GM12875 (cell line): ENCODE results near the gene SSH2.
A peak's percentile ranks its signal among the peaks of the same experiment; 100 is the strongest.

Experiments used
- H3K4me3 ChIP-seq: one replicate; pipeline ENCODE4 v1.5.1; 2011; ENCODE audit warnings: low read depth, low read length, control low read depth
- TF ChIP-seq, protein P1 (sequence below): IDR thresholded peaks from 2 replicates; pipeline ENCODE4 v1.5.1; 2011; ENCODE audit warnings: low read depth, mild to moderate bottlenecking, control low read depth, inconsistent platforms, low read length, moderate library complexity, borderline replicate concordance; ENCODE audit not compliant: insufficient read depth

SSH2 gene

DNA sequence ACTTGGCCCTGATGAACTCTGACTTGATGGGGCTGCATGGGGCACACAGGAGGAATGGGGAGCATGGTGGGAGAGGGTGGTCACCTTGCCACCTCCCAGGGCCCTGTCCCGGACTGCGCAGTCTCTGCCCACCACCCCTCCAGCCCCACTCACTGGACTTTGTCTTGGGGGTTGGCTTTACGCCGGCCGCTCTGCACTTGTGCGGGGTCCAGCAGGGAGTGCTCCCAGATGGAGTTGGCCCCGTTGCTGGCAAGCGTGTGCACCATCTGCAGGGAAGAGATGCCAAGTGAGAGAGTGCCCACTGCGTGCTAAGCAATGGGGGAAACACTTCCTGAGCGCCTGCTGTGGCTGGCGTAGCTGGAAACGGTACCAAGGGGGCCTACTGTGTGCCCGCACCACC, 347.3 kb downstream of the SSH2 start:
- TF ChIP-seq, protein P1, sequence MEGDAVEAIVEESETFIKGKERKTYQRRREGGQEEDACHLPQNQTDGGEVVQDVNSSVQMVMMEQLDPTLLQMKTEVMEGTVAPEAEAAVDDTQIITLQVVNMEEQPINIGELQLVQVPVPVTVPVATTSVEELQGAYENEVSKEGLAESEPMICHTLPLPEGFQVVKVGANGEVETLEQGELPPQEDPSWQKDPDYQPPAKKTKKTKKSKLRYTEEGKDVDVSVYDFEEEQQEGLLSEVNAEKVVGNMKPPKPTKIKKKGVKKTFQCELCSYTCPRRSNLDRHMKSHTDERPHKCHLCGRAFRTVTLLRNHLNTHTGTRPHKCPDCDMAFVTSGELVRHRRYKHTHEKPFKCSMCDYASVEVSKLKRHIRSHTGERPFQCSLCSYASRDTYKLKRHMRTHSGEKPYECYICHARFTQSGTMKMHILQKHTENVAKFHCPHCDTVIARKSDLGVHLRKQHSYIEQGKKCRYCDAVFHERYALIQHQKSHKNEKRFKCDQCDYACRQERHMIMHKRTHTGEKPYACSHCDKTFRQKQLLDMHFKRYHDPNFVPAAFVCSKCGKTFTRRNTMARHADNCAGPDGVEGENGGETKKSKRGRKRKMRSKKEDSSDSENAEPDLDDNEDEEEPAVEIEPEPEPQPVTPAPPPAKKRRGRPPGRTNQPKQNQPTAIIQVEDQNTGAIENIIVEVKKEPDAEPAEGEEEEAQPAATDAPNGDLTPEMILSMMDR, result no peak
- H3K4me3 ChIP-seq, result no peak overlapping the region

DNA sequence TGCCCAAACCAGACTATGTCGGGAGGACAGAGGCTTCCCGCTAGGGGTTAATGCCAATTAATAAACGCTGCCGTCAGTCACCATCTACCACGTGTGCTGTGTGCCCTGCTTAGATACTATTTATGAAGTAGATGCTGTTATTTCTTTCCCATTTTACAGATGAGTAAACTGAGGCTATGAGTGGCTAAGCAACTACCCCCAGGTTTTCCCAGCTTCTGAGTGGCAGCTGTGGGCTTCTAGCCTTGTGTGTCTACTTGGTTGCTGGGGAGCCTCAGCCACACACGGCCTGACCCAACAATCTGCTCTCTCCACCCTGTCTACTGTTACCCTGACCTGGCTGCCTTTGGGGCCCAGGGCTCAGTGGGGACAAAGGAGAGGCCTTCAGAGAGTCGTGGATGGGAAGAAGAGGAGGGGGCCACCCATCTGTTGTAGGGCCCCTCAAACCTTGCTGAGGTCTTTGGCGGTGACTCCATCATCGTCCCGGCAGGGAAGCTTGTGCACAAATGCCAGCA, 347.7 kb downstream of the SSH2 start:
- TF ChIP-seq, protein P1, result no peak
- no peak overlapping the region for H3K4me3 ChIP-seq

DNA sequence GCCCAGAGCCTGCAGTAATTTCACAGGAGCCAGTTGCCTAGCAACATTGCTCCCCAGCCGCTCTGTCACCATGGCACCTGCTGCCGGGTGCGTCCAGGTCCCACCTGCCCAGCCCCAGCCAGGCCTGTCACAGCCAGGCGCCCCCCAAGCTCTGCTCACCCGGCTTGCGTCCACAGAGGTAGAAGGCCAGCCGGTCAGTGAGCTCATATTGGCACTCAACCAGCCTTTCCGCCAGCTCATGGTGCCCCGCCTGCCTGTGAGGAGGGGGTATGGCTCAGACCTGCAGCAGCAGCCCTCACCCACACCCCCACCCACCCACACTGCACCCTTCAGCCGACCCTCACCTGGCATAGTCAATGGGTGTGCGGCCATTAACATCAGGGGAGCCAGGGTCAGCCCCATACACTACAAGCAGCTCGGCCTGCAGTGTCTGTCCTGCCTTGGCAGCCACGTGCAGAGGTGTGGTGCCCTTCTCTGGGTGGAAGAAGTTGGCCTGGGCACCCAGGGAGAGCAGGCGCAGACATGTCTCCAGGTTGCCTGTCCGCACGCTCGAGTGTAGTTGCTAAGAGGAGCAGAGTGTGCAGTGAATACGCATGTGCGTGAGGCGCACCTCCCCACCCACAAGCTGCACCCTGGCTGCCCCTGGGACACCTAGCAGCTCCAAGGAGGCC, 348.3 kb downstream of the SSH2 start:
- TF ChIP-seq, protein P1, result no peak
- H3K4me3 ChIP-seq, result no peak overlapping the region

DNA sequence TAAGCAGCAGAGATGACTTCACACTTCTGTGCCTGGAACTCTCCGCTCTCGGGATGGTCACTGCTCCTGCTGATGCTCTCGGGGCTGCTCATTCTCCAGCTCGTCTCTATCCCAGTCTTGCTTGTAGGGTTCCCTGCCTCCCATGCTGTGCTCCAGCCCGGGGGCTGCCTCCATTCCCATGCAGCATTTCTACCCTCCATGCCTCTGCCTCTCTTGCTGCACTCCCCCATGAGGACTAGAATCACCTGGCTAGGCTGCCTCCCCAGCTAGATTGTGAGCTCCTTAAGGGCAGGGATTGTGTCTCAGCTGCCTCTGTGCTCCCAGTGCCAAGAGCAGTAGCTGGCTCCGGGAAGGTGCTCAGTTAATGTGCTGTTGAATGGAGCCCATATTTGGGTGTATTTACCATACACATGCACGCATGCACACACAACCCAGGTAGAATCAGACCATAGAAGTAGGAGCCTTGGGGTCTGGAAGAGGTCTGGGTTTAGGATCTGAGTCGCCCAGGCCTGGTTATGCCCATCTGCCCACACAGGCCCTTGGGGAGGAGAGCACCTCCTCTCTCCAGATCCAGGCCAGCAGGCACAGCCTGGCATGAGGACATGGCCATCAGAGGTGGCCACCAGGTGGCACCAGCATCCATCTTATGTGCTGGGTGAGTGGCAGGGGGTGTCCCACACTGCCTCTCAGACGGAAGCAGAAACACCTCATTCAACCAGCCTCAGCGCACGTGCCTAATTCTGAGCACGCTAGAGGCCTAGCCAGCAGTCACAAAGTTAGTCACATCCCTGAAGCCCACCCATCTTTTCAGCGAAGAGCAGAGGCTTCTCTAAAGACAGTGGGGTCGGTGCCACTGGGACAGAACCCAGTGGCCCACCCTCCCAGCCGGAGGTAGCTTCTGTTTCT, 349.9 kb downstream of the SSH2 start:
- TF ChIP-seq, protein P1, result peak; percentile 89
- no peak overlapping the region for H3K4me3 ChIP-seq

DNA sequence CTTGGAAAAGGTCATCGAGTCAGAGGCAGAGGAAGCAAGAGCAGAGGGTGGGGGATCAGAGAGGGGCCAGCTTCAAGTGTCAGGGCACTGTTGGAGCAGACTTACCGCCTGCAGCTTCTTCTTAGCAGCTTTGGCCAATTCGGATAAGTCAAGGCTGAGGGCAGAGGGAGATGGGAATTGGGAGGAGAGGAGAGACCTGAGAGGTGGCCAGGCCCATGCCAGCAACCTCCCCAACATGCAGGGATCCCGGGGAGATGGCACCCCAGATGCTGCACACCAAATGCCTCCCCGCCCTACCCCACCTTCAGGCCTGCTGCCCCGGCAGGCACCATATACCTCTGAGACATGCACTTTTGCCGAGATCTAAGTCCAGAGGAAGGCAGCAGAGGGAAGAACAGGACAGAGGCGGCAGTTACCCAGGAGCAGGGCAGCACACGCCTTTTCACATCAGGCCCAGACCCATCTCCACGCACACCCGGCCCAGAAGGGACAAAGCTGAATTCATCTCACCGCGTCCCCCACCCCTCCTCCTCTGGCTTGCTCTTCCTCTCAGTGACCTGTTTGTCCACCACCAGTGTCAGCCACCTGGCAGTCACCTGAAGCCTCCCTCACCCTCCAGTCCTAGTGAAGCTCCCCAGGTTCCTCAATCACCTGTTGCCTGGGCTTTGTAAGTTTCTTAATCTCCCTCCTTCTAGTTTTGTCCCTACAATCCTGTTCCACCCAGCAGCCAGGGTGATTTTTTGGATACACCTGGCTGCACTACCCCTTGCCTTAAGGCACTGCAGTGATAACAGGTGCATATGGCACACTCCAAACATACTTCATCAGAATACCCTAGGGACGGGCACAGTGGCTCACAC, 351.2 kb downstream of the SSH2 start:
- TF ChIP-seq, protein P1, result no peak
- H3K4me3 ChIP-seq, result no peak overlapping the region

DNA sequence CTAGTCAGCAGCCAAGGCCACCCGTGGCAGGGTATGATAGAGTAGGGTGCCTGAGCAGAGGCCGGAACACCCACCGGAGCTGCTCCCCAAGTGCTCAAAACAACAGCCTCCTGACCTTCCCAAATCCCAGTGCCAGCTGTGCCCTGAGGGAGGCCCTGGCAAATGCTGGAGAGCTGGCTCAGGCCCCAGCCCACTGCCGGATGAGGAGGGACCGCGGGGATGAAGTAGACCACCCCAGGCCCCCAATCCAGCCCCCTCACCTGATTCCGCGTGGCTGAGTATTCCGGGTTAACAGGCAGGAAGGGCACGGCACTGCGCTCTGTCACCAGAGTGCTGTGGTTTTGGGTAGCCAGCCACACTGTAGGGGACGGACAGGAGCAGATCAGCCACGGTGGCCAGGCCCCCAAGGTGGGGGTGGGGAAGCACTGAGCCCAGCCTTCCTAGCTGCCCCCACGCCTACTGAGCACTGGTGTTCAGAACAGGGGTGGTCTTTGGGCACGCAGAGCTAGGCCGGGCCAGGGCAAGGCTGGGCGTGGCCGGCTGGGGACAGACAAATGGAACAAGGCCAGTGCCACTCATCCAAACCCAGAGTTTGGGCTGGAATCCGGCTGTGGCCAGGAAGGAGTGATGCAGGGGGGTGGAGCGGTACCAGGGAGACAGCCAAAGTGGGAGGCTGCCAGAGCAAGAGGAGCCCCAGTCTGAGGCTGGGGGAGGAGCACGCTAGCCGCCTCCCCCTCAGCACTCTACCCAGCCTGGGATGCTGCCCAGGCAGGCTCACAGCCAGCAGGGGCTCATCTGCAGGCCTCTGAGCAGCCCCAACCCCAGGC, 352.4 kb downstream of the SSH2 start:
- TF ChIP-seq, protein P1, result no peak
- no peak overlapping the region for H3K4me3 ChIP-seq
